GM21576 (cell line): ENCODE results near the gene NDUFA3.

Source experiments
- ATAC-seq: cut with Tn5 transposase; IDR thresholded peaks from one replicate; pipeline ENCODE4 v1.9.1; 2021; ENCODE audit warnings: mild to moderate bottlenecking, moderate library complexity; ENCODE audit not compliant: unreplicated experiment

NDUFA3 gene

DNA sequence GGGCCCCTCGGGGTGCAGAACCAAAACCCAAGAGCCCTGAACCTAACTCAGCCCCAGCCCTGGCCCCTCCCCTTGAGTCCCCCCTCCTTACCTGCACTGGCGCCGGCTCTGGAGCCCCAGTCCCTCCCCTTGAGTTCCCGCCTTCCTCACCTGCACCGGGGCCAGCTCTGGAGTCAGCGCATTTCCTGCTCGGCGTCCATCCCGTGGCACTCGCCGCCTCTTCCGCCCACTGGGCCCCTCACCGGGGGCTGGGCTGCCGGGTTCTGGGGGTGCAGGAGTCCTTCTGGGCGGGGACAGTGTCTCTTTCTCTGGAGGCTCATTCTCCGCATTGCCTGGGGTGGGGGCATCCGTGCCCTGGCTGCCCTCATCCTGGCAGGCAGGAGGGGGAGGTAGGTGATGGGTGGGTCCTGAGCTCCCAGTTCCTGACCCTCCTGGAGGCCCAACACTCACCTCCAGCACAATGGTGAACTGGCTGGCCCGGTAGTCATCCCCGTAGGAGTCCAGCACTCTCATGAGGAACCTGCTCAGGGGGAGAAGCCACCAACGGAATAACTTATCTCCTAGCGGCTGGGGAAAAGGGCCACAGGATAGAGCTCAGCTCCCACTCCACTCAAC, 5.3 kb downstream of the NDUFA3 start:
- no peak for ATAC-seq

DNA sequence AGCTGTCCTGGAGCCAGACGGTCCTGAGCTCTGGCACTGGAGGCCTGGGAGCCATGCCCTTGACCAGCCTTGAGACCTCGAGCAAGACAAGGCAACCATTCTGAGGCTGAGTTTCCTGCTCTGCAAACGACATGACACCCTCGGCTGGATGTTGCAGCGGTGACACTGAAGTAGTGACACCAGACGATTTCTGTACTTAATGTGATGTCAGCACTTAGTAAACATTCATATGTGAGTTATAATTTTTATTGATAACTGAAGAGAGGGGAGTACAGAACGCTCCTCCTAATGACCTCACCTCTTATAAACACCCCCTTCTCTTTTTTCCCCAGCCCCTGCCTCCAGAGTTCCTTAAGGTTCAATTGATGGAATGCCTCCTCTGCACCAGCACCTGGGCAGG, 5.8 kb downstream of the NDUFA3 start:
- ATAC-seq, result no peak

DNA sequence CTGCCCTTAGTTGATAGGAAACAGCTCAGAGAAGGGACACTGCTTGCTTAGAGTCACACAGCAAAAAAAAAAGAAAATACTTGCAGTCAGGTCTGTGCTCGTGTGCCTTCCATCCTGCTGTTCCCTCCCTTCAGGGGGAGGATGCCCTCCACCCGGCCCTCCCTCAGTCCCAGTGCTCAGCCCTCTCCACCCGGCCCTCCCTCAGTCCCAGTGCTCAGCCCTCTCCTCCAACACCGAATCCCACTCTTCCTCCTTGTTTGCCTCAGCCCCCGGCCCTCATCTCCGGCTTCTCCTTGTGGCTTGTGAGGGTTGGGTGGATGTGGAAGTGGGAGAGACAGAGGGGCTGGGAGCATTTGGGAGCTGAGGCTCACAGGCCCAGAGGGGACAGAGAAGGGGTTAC, 7.0 kb downstream of the NDUFA3 start:
- no peak for ATAC-seq

DNA sequence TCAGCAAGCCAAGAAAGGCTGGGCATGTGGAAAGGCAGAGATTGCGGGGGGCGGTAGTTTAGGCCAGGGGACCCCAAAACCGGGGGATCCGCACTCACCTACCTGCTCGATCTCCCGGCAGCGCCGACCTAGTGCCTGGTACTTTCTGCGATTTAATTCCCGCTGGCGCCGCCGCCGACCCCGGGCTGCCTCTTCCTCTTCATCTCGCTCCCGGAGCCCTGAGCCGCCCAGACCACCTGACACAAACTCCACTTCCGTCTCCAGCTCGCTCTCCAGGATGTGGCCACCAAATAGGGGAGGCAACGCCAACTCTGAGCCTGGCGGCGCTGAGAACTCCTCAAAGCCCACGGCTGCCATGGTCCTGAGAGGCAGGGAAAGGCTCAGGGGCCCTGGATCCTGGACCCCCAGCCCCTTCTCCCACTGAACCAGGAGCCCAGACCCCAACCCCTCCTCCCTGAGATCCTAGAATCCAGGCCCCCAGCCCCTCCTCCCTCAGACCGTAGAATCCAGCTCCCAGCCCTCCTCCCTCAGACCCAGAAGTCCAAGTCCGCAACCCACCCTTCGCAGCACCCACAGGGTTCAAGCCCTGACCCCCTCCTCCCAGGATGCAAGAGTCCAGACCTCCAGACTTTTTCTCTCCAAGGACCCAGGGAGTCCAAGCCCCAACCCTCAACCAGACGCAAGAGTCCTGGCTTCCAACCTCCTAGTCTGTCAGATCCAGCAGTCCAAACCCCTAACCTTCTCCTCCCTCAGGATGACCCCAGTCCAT, 11.9 kb downstream of the NDUFA3 start:
- ATAC-seq, result no peak

DNA sequence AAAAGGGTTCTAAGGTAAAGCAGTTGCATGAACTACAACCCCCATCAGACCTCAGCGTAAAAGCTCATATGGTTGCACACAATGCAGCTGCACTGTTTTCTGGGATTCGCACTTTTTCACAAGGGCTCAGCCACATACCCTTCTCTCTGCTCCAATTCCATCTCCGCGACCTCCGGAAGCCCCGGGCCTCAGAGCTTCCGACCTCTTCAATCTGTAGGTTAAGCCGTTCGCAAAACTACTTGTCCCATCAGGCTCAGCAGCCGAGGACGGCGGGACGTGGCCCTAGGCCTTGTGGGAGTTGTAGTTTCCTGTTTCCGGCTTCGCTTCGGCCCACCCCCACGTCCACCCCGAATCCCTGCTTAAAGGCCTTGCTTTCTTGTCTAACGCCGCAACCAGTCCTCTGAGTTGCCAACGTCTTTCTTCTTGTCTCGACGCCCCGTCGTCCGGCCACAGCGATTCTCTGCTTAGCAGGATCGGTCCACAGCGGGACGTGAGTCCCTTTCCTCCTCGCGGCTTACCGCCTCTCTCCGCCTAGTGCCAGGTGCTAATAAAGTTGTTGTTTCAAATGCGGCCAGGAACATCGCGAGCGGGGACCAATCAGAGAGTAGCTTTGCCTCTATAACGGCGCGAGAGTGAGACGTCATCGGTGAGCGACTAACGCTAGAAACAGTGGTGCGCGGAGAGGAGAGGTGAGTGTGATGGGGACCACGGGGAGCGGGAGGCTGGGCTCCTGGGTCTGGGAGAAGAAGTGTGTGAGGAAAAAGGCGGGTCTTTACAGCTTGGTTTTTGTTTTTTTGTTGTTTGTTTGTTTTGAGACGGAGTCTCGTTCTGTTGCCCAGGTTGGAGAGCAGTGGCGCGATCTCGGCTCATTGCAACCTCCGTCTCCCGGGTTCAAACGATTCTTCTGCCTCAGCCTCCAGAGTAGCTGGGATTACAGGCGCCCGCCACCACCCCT, 12.7 kb downstream of the NDUFA3 start, which contains the start of the genes PRPF31 and TFPT:
Gene PRPF31, plus strand, starts transcription at position 646 of the 955 bp plus-strand sequence. CDS start 2,525 bp downstream, outside the sequence.
Gene TFPT, minus strand, starts transcription at position 549 of the 955 bp plus-strand sequence. Its CDS starts 388 bp downstream, at position 161.
- ATAC-seq, result peak; percentile 77

DNA sequence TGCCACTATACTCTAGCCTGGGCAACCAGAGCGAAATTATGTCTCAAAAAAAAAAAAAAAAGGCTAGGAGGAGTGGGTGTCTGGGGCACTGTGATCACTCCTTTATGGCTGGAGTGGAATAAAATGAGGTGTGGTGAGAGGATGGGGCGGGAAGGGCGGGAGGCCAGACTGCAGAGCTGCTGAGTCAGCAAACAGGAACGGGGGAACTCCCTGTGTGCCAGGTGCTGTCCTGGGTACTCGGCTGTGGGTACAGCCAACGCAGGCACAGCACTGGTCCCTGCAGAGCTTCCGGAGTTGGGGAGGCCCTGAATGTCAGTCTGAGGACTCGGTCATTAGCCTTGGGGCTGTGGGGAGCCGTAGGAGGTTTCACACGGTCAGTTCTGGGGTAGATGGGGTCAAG, 18.6 kb downstream of the NDUFA3 start:
- no peak for ATAC-seq

DNA sequence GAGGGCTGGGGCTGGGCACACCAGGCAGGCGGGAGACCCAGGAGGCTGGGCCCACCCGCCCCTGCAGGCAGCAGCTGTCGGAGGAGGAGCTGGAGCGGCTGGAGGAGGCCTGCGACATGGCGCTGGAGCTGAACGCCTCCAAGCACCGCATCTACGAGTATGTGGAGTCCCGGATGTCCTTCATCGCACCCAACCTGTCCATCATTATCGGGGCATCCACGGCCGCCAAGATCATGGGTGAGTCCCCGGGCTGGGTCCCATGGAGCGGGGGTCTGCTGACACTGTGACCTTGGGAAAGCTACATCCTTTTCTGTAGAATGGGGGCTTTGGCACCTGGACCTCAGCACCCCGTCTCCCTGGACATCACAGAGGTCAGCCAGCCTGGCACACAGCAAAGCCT, 21.0 kb downstream of the NDUFA3 start:
- ATAC-seq, result no peak

DNA sequence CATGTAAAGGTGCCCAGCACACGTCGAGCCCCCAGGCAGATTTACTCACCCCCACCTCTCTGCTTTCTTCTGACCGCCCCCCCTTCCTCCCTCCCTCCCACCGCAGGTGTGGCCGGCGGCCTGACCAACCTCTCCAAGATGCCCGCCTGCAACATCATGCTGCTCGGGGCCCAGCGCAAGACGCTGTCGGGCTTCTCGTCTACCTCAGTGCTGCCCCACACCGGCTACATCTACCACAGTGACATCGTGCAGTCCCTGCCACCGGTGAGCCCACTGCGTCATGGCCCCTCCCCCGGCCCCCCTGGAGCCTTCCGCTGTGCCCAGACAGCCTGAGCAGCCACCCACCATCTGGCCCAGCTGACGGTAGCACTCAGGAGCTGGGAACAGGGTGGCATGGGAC, 21.7 kb downstream of the NDUFA3 start:
- no peak for ATAC-seq

DNA sequence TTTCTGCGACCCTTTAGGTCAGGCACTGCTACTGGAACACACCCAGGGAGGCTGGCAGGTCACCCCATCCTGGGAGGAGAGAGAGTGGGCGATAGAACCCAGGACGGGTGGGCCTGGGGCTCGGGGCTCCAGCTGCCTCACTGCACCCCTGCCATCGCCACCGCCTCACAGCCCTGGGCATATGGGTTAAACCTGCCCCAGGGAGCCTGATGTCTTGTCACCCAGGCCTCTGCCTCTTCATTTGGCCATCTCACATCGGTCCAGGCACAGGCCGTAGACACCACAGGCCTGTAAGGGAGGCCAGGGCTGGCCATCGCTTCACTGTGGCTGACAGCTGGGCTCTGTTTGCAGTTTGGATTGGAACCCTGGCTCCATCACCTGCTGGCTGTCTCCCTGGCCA, 23.1 kb downstream of the NDUFA3 start:
- ATAC-seq, result no peak

DNA sequence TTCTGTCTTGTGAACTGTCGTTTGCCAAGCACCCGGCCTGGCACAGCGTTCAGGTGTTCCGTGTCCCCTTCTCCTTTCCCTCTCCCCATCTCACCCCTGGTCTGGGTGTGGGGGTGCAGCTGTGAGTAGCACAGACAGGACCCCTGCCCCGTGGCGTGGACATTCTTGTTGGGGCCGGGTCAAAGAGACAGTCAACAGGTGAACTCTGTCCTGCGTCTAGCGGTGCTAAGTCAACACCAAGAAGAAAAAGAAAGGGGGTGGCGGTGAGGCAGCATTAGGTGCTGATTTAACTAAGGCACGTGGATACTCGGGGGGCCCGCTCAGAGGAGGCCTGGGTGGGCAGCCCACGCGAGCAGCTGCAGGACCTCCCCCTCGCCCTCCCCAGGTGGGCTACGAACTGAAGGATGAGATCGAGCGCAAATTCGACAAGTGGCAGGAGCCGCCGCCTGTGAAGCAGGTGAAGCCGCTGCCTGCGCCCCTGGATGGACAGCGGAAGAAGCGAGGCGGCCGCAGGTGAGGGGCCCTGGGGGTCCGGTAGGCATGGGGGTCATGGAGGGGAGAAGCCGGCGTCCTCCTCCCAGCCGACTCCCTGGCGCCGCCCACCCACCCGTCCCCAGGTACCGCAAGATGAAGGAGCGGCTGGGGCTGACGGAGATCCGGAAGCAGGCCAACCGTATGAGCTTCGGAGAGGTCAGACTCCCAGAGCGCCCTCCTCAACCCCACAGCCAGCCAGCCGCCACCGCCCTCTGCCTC, 25.2 kb downstream of the NDUFA3 start:
- ATAC-seq, result no peak

DNA sequence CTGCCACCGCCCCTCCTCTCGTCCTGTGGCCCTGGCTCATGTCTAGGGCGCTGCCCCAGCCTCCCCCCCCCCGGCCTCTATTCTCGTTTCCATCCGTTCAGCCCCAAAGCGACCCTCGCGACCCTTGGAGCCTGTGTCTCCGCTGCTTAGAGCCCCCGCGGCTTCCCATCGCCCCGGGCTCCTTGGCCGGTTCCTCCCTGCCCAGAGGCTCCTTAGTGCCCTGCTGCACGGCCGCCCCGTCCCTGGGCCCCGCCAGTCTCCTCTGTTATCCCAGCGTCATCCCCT, 25.7 kb downstream of the NDUFA3 start:
- no peak for ATAC-seq

DNA sequence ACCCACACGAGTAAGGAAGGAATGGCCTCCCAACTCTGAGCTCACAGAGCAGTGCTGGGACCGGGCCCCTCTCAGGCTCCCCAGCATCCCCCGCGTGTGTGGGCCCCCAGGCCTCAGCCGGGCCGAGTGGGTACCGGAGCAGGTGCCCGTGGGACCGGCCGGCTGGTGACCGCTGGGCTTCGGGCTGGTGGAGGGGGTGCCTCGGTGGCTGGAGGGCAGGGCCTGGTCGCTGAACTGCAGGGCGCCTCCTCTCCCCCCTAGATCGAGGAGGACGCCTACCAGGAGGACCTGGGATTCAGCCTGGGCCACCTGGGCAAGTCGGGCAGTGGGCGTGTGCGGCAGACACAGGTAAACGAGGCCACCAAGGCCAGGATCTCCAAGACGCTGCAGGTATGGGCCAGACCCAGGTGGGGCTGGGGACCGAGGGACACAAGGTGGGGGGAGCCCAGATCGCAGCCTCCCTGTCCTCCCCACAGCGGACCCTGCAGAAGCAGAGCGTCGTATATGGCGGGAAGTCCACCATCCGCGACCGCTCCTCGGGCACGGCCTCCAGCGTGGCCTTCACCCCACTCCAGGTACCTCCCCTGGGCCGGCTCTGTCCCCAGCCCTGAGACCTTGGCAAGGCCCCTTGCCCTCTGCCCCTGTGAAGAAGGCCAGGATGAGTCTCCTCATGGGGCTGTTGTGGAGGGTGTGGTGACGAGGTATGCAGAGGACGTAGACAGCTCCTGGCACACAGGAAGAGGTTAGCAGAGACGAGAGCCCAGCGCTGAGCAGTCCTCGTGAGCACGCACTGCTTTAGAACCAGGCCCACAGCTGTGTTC, 26.4 kb downstream of the NDUFA3 start:
- no peak for ATAC-seq

DNA sequence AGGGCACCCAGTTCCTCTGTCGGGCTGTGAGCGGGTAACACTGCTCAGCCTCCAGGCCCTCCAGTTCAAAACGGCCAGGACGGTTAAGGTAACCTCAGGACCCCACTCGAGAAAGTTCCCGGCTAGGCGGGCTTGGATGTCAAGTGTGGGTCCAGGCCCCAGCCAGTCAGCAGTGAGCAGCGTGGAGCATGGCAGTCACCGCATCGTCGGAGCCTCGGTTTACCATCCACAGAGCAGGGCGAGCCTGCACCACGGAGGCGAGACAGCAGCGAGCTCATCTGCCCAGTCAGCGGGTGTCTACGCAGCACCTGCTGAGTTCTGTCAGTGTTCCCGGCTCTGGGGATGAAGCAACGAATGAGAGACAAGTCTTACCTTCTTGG, 27.0 kb downstream of the NDUFA3 start:
- ATAC-seq, result no peak

DNA sequence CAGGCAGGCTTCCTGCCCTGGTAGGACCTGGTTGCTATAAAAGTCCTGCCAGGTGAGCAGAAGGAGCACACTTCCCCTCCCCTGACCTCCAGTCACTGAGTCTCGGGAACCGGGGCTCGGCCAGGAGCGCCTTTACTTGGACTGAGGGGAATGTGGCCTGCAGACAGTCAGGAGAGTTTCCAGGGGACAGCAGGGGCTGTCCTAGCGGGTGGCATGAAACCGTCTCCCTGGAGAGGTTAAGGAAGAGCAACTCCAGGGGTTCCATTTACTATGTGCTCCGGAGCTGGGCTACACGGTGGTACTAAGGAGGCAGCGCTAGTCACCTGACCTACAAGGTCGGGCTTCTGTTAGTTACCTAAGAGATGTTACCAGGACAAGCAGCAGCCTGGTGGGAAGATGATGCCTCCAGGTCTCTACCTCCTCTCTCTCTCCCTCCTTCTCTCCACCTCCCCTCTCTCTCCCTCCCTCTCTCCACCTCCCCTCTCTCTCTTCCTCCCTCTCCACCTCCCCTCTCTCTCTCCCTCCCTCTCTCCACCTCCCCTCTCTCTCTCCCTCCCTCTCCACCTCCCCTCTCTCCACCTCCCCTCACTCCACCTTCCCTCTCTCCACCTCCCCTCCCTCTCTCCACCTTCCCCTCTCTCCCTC, 30.8 kb downstream of the NDUFA3 start:
- ATAC-seq, result no peak

DNA sequence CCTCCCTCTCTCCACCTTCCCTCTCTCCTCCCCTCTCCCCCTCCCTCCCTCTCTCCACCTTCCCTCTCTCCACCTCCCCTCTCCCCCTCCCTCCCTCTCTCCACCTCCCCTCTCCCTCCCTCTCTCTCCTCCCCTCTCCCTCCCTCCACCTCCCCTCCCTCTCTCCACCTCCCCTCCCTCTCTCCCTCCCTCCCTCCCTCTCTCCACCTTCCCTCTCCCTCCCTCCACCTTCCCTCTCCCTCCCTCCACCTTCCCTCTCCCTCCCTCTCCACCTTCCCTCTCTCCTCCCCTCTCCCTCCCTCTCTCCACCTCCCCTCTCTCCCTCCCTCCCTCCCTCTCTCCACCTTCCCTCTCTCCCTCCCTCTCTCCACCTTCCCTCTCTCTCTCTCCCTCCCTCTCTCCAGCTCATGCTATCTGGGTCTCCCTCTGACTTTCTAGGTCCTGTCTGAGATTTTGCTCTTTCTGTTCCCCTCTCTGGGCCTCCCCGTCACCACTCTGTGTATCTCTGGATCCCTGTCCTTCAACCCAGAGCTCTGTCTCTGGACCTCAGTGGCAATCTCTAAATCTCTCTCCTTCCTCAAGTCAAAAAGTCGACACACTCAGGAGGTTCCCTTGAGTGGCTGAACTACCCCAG, 31.4 kb downstream of the NDUFA3 start:
- ATAC-seq, result no peak

DNA sequence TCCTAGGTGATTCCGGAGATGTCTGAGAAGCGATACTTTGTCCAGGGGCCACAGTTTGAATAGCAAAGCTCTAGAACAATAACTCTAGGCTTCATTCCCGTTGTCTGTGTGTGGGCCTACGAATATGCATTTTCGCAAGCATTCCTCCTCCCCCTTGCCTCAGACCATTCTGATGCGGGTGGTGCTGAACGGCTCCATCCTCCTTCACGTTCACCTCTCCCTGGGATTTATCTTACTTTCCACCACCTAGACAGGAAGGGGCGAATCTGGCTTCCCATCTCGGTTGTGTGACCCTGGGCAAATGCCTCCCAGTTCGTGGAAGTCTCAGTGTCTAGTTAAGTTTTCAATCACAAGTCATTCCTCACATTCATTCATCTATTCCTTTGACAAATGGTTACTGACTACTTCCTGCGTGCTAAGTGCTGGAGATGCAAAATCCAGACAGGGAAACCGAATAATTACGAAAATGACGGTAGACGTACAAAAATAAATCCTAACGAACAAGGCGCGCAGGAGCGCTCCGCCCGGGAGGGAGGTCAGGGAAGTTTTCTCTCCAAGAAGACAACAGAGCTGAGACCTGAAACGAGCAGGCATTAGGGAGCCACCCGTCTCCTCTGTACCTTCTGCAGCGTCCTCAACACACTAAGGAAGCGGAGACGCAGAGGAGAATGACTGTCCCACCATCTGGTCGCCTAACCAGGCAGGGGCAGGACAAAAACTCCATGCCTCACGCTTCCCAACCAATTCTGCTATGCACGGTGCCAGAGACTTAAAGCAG, 33.6 kb downstream of the NDUFA3 start:
- no peak for ATAC-seq

DNA sequence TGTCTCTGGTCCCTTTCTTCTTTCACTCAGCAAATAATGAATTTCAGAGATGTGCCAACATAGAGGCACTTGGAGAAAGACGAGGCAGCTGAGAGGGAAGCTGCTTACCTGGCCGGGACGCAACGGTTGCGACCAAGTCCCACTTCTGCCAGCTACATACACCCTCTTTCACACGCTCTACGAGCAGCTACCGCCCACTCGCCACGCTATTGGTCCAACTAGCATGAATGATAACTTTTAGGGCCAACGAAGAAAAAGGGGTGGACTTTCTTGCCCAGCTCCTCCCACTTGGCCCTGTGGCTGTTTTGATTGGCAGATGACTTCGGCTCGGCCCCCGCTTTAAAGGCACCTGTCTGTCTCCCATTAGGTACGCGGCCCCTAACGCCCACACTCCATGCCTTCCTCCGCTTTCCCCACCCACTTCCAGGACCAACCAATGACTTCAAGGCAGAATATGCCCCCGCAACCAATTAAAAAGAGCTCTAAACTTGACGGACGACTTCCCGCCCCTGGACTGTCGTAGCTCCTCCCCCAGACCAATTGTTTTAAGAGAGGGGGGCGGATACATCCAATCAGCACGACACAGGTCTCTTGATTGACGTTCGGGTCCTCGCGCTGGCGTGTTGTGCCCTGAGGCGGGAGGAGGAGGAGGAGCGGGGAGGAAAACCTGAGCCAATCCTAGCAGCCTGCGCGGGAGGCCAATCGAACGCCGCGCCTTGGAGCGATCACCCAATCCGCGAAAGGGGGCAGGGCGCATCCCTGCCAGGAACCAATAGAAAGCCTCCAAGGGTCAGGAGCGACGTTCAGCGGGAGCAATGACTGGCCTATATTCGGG, 34.4 kb downstream of the NDUFA3 start:
- ATAC-seq, result peak; percentile 77
